ENCODE measurements around the gene TAS2R39. TPM values are rescaled to one million over a fixed set of nuclear protein-coding genes. Genes with fewer than 3 reads are reported as not detected.
"Not testable (repeated sequence)": the region's sequence is repeated elsewhere in the genome, so short reads cannot be mapped to it uniquely, and the experiment has no call there.

Gene TAS2R39
- not detected for polyA plus RNA-seq (2013, experiment 1 of 2; ENCODE audit: insufficient read length)
- not detected for polyA plus RNA-seq (2013, experiment 2 of 2; ENCODE audit: insufficient read length)

DNA sequence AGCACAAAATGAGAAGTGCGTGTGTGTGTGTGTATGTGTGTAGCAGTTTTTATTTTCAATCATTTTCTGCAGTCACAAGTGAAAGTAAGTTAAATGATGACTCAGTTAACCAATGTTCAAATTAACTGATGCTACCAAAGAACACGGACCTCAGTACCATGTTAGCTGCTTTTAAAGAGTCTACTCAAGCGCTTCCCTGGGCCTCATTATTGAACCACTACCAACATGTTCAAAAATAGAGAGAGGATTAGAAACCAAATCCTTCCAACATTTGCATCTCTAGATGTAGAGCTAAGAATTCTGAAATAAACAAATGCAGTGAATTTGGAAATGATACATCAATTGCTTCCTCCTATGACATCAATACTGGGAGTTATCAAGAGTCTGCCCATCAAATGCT, at the start of gene TAS2R39:
Gene TAS2R39 (plus strand): TSS at position 396 of the 400 bp plus-strand sequence. CDS start 0 bp downstream, at position 396.
- no peak for DNase-seq

DNA sequence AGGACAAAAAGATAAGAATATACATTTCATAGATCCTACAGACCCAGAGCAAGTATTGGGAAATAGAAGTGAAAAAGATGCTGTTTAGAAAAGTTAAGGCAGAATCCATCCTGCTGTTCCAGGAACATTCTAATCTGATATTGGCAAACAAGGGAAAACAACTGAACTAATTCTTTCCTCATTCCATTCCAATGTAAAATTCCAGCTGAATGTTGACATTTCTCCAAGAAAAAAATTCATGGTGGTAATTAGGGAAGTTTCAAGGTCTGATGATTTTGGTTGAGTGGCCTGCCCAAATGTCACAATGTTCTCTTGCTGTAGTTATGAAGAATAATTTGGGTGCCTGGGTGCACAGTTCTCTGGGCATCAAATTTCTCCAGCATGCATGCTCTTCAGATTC, 36.1 kb upstream of the TAS2R39 start:
- no peak for DNase-seq

DNA sequence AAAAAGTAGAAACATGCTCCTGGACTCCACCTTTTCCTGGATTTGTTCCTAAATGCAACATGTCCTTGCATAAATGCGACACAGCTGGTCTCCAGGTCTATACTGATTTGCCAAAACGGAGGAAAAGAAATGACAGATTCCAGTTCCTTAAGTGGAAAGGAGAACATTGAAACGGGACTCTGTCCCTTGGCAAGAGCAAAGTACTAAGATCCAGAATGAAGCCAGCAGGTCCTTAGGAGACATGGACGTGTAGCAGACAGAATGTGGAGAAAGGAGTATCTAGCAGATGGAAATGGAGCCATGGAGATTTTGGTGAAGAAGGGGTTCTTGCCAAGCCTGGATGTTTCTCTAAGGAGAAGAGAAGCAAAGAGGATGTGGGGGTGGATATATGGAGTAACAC, 35.2 kb upstream of the TAS2R39 start:
- DNase-seq, result no peak

DNA sequence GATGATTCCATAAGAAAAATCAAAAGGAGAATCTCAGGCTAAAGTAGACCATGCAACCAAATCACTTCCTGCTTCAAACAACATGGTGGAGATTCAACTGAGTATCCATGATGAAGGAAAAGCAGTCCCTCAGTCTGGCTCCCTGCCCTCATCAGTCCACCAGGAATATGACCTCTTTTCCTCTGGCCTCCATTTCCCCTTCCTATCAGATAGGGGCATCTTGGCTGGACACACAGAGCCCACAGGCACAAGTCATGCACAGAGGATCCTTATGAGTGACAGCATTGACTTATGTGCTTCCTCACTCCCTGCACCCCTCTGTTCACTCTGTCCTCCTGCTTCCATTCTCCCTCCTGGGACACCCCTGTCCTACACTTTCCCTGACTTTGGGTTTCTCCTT, 34.6 kb upstream of the TAS2R39 start:
- DNase-seq, result no peak

DNA sequence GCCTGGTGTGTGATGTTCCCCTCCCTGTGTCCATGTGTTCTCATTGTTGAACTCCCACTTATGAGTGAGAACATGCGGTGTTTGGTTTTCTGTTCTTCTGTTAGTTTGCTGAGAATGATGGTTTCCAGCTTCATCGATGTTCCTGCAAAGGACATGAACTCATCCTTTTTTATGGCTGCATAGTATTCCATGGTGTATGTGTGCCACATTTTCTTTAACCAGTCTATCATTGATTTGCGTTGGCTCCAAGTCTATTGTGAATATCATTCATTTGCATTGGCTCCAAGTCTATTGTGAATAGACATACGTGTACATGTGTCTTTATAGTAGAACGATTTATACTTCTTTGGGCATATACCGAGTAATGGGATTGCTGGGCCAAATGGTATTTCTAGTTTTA, 32.5 kb upstream of the TAS2R39 start:
- not testable (repeated sequence) for DNase-seq

DNA sequence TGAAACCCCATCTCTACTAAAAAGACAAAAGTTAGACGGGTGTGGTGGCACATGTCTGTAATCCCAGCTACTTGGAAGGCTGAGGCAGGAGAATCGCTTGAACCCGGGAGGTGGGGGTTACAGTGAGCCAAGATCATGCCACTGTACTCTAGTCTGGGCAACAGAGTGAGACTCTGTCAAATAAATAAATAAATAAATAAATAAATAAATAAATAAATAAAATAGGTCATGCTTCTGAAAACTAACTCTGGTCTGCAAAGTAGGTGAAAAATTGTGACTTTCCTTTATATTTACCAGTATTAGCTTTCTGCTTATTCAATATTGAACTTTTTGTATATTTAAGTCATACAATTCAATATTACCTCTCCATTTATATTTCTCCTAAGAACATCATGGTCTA, 24.6 kb upstream of the TAS2R39 start:
- not testable (repeated sequence) for DNase-seq

DNA sequence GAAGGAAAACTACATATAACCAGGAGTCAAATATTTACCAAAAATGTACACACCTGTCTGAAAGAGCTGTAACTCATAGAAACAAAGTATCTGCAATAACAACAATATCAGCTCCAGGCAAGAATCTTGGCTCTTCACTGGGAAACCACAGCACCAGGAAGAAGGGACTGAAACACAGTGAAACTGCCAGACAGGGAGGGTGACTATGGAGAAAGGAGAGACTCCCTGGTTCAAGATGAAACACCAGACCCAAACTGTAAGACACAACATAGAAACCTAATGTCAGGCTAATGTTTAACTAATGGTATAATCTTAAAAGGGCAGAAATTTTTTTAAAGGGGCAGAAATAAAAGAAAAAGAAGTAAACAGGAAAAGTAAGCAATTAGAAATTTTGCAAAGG, 11.5 kb upstream of the TAS2R39 start:
- DNase-seq, result no peak

DNA sequence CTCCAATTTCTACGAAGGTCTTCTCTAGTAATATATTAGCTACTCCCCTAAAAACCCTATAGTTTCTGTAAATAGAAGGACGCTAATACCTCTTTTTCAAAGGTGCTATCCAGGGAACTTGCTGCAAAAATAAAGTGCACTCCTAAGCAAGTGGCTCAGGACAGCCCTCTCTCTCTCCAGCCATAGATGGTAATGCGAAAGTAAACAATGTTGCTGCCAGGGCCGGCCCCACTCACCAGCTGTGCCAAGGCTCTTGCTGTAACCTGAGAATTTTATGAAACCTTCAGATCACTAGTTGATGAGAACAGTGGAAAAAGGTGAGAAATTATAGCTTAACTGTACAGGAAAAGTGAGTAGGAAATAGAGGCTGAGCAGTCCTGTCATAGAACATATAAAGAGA, 10.9 kb upstream of the TAS2R39 start:
- DNase-seq, result no peak

DNA sequence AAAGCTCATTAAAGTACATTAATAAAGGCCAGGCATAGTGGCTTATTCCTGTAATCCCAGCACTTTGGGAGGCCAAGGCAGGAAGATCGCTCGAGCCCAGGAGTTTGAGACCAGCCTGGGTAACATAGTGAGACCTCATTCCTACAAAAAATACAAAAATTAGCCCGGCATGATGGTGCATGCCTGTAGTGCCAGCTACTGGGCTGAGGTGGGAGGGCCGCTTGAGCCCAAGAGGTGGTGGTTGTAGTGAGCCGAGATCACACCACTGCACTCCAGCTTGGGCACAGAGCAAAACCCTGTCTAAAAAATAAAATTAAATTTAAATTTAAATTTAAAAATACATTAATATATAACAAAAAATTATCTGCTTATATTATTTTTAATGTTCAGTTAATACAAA, 7.1 kb upstream of the TAS2R39 start:
- no peak for DNase-seq

DNA sequence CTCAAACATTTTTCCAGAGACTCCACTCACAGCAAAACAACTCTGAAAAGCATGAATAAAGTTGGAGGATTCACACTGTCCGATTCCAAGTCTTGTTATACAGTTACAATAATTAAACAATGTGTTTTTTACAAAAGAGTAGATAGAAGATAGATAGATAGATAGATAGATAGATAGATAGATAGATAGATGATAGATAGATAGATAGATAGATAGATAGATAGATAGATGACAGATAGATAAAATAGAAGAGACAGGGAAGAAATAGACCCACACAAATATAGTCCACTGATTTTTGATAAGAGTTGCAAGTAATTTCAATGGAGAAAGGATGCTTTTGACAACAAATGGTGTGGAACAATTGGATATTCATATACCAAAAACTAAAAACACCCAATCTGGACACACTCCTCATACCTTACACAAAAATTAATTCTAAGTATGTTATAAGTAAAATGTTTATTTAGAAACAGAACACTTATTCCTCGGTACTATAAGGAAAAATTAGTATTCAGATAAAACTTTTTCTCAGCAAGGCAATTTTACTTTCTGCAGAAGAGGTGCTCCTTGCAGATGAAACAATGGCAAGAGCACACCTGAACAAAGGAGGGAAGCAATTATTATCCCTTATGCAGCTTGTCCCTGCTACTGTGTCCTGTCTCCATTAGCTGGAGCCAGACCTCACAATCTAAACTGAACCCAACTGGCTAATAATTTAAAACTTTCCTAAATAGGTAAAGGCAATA, 5.7 kb upstream of the TAS2R39 start:
- DNase-seq, result no peak

DNA sequence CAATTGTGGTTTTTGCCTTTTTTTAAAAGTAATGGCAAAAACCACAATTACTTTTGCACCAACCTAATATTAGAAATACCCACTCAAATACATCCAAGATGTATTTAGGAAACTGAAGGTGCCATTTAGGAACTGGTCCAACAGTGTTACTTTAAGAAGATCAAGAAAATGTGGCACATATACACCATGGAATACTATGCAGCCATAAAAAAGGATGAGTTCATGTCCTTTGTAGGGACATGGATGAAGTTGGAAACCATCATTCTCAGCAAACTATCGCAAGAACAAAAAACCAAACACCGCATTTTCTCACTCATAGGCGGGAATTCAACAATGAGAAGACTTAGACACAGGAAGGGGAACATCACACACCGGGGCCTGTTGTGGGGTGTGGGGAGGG, 2.4 kb upstream of the TAS2R39 start:
- DNase-seq, result not testable (repeated sequence)

DNA sequence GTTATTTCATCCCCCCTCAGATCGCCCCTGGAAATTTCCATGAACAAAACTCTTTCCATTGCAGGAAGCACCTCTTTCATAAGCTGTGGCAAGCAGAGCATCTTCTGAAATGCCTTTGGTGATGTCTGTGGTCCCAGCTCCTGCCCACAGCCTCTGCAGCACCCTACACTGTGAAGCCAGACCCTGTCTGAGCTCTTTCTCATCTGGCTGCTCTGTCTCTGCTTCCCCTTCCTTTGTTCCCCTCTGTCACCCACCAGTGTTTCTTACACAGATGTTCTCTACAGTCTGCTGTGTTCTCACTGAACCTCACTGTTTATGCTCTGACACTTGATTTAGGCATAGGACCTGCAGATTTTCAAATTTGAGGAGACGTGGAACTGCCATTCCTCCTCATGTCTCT, 1.9 kb upstream of the TAS2R39 start:
- no peak for DNase-seq

DNA sequence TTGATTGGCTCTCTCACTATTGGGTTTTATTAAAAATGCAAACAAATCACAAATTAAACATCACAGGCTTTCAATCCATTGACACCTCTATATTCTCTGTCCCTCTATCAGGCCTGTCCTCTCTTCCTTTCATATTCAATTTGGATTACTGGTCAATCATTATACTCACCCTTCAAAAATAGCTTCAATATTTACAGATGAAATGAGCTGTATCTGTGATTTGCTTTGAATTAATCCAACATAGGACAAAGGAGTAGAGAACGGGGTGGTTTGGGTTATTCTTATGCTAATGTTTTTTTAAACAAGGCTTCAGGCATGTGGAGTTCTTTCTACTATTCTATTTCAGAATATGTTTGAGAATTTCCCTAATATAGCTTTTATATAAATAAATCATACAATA, 2.3 kb downstream of the TAS2R39 start:
- no peak for DNase-seq

DNA sequence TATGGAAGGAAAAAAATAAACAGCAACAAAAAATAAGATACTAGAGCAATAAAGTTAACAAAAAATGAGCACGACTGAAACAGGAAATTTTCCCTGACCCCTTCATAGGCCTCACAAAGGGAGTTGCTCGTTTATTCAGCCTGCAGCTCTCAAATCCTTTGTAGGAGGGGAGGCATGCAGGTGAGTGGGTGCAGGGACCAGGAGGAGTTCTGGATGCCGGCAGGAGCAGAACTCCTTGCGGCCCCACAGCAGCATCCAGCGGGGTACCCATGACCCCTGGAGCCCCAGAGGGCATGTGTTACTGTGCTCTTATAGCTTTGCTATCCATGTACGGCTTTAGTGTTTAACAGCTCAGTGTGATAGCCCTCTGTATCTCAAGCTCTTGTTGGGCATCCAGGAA, 5.8 kb downstream of the TAS2R39 start:
- DNase-seq, result no peak

DNA sequence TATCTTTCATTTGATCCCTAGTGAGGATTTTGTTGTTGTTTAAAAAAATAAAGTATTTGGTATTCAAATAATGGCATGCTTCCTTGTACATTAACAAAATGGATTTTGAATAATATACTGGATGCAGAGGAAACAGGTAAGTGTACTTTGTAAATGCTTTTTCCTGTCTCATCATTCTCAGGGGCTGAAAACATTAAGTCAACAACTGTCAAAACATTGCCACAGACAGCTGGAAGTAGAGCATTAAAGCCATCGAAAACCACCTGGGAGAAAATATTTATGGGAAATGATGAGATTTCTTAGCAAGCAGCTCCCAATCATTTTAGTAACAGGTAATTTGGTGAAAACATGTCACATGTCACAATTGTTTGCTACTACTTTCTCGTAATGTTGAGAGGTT, 10.7 kb downstream of the TAS2R39 start:
- DNase-seq, result no peak

DNA sequence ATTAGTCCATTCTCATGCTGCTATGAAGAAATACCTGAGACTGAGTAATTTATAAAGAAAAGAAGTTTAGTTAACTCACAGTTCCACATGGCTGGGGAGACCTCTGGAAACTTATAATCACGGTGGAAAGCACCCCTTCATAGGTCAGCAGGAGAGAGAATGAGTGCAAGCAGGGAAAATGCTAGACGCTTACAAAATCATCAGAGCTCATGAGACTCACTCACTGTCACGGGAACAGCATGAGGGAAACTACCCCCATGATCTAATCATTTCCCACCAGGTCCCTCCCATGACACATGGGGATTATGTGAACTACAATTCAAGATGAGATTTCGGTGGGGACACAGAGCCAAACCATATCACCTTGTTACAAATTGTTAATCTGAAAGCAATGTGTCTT, 15.8 kb downstream of the TAS2R39 start:
- no peak for DNase-seq

DNA sequence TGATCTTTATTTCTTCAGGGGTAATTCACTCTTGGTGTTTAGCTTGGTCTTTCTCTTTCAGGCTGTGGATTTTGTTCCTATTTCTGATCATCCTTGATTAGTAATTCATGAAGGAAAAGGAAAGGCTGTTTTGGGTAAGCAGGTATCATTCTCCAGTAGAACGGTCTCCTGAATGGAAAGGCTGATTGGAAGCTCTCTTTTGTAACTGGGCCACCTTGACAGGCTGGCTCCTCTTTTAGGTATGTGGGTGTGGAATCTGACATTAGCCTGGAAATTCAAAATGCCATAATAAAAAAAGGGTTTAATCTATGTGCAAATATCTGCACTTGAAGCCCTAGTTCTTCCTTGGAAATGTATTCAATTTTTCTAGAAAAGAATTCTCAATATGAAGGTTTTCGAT, 18.9 kb downstream of the TAS2R39 start:
- DNase-seq, result no peak

DNA sequence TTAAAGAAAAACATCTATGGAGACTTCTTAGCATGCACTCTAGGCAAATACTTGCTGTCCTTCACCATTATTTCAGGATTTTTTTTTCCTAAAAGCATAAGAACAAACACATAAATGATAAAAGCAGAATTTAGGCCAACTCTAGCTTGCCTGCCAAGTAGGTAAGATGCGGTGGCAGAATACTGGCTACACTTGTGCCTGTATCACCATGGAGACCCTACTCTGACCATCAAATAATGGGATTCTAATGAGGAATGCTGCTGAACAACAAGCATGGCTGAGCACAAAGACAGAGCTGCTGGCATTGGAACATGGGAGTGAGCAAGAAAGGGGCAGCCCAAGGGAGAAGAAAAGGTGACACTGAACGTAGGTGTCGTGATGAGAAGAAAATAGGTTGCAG, 20.2 kb downstream of the TAS2R39 start:
- DNase-seq, result no peak

DNA sequence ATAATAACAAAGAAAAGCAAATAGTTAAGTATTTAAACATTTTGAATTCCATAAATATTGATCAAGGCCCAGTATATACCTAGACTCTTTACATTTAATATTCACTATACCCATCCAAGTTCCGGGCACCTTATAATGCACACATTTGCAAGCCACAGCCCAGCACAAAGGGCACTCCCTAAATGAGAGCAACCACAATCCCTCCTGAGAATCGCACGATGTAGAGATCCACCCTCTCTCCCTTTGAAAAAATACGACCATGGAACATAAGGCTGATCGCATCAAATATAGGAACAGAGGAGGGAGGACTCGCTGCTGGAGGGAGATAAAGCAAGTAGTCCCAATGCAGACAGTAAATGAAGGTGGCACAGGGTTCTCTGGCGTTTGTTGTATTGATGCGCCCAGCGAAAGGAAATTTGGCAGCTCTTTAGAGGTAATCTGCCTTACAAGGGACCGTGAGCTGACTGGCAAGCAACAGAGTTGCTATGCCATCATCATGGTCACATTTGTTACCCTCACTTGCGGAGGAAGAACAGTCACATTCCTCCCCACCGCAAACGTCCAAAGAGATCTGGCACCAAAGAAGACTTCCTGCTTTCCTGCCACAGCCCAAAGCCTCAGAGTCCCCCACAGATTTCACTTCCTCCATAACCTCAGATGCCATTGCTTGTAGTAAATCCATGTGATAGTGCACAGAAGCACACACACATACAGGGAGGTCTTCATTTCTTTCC, 22.5 kb downstream of the TAS2R39 start:
- no peak for DNase-seq

DNA sequence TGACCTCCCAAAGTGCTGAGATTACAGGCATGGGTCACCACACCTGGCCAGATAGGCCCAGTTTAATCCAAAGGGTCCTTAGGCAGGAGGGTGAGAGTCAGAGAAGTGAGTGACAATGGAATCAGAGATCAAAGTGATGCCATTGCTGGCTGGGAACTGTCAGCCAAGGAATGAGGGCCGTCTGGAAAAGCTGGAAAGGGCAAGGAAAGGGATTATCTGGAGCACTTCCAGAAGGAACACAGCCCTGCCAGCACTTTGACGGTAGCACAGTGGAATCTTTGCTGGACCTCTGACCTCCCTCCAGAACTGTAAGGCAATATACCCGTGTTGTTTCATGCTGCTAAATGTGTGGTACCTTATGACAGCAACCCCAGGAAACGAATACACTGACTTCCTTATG, 27.3 kb downstream of the TAS2R39 start:
- no peak for DNase-seq

DNA sequence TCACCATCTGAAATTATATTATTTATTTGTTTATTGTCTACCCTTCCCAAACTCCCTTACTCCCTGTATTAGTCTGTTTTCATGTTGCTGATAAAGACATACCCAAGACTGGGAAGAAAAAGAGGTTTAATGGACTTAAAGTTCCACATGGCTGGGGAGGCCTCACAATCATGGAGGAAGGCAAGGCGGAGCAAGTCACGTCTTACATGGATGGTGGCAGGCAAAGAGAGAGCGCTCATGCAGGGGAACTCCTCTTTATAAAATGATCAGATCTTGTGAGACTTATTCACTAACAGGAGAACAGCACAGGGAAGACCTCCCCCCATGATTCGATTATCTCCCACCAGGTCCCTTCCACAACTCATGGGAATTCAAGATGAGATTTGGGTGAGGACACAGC, 30.3 kb downstream of the TAS2R39 start:
- DNase-seq, result not testable (repeated sequence)

DNA sequence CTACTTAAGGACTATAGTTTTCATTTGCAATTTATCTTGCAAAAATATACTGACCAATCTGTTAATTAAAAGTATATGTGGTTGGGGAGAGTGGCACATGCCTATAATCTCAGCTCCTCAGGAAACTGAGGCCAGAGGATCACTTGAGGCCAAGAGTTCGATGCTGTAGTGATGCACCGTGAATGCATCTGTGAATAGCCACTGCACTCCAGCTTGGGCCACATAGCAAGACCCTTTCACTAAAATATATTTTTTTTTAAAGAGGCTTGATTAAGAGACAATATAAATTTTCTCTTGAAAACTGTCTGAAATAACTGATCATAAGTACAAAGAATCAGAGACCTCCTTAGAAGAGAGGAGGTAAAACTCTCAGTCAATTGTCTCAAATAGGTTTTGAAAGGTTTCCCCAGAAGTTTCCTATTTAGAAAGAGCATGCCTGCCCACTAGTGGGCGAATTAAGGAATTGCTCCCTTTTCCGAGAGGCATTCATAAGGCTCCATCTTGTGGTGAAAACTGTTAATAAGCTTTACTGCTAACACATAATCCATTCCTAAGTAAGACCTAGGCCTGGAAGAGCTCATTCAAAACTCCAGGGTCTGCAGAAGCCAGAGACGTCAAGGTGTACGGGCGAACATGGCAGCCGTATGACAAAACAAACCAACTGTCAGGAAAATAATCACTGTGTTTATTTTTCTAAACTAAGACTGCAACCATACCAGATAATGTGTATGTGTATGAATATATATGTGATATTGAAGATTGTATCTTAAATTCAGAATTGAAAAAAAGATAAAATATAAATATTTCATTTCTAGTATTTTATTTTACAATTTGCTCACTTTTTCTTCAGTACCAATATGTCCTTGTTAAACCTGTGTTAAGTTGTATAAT, 31.8 kb downstream of the TAS2R39 start:
- peak; percentile 82 for DNase-seq

DNA sequence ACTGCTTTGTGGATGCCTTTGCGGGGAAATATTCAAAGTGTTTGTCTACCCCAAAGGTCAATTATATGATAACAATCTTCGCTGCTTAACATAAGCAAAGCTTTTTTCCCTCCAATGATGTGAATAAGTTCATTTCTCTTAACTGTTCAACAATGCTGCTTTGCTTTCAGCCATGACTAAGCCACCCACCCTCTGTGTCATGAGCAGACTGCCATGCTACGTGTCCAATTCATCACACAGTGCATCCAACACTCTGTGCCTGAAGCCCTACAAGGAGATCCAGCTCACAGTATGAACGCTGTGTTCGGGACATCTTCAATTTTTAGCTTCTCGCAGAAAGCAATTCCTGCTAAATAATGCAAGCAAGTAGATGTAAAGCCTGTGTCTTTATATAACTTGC, 32.9 kb downstream of the TAS2R39 start:
- DNase-seq, result peak; percentile 27

All from fibroblast of skin of scalp (primary cell).